B cell (primary cell): ENCODE data around the gene HABP2. TPM values are rescaled to one million over a fixed set of nuclear protein-coding genes. Genes with fewer than 3 reads are reported as not detected.

Source experiments
- ATAC-seq: fragments of 200-7000 bp; cut with Tn5 transposase; one replicate; pipeline ENCODE4 v1.10.0; 2021; ENCODE audit warnings: low read depth, mild to moderate bottlenecking, moderate number of reproducible peaks, moderate library complexity
- CTCF ChIA-PET: fragments of 350-600 bp; sonication (Branson Sonifier 250); formaldehyde crosslinking; loops from one replicate; lab custom pipeline; 2021; ENCODE audit warnings: antibody characterized with exemption, inconsistent platforms; lab: Charles Lee
- POLR2A ChIA-PET: fragments of 350-600 bp; sonication (Branson Sonifier 250); formaldehyde crosslinking; loops from one replicate; lab custom pipeline; 2021; ENCODE audit warnings: antibody characterized with exemption; lab: Charles Lee
- DNase-seq: peaks from one replicate; pipeline ENCODE4 v3.0.0; 2013
- H2AFZ ChIP-seq: 2 replicates; pipeline ENCODE4 v1.6.1; 2012; ENCODE audit warnings: mild to moderate bottlenecking, low read depth, low read length; ENCODE audit not compliant: insufficient read depth, poor library complexity, severe bottlenecking
- H3K27ac ChIP-seq, 2 donors: 1 replicate in 1 of 2; 2 replicates in 1 of 2; pipeline ENCODE4 v1.5.1; 2012 to 2013; ENCODE audit warnings: low read length in 2 of 2, mild to moderate bottlenecking in 2 of 2, moderate library complexity in 1 of 2
- H3K27me3 ChIP-seq, 4 experiments: fragments of 200-600 bp in 1 of 4; sonication (generic) in 1 of 4; replicated peaks in 1 of 4; 1 replicate in 2 of 4; 2 replicates in 2 of 4; pipeline versions ENCODE4 v1.6.1 to v1.7.0; 2013 to 2016; ENCODE audit warnings: low read length in 3 of 4, mild to moderate bottlenecking in 2 of 4, mixed read lengths in 1 of 4, moderate library complexity in 1 of 4; ENCODE audit not compliant: insufficient read depth in 4 of 4, control insufficient read depth in 3 of 4; ENCODE audit errors: control extremely low read depth in 1 of 4
- H3K36me3 ChIP-seq, 2 experiments: replicated peaks in 1 of 2; 1 replicate in 1 of 2; 2 replicates in 1 of 2; pipeline versions ENCODE4 v1.6.1 to v1.7.1; 2013; ENCODE audit warnings: low read length in 1 of 2; ENCODE audit not compliant: insufficient read depth in 2 of 2, control insufficient read depth in 1 of 2; ENCODE audit errors: control extremely low read depth in 1 of 2, extremely low read depth in 1 of 2
- H3K4me1 ChIP-seq, 2 donors: fragments of 200-600 bp in 1 of 2; sonication (generic) in 1 of 2; 1 replicate in 1 of 2; 2 replicates in 1 of 2; pipeline versions ENCODE4 v1.5.1 to v1.6.1; 2013 to 2017; ENCODE audit warnings: low read length in 2 of 2; ENCODE audit not compliant: control insufficient read depth in 2 of 2, insufficient read depth in 2 of 2
- H3K4me2 ChIP-seq: replicated peaks from 2 replicates; pipeline ENCODE3; 2012; ENCODE audit warnings: mild to moderate bottlenecking, low read depth, low read length; ENCODE audit not compliant: poor library complexity, severe bottlenecking
- H3K4me3 ChIP-seq, 5 experiments: fragments of 200-600 bp in 1 of 5; sonication (generic) in 1 of 5; 1 replicate in 3 of 5; 2 replicates in 2 of 5; pipeline versions ENCODE4 v1.5.1 to v1.7.0; 2011 to 2016; ENCODE audit warnings: low read length in 4 of 5, mild to moderate bottlenecking in 4 of 5, low read depth in 2 of 5, control low read depth in 1 of 5, moderate library complexity in 1 of 5; ENCODE audit not compliant: insufficient read depth in 1 of 5; ENCODE audit errors: control extremely low read depth in 1 of 5, extremely low read depth in 1 of 5
- H3K79me2 ChIP-seq: fragments of 200-600 bp; sonication (generic); one replicate; pipeline ENCODE4 v1.6.0; 2016; ENCODE audit warnings: low read length; ENCODE audit not compliant: control insufficient read depth, insufficient read depth
- H3K9ac ChIP-seq: fragments of 200-600 bp; sonication (generic); 2 replicates; pipeline ENCODE4 v1.6.1; 2017; ENCODE audit warnings: mild to moderate bottlenecking, low read length, moderate library complexity
- H3K9me3 ChIP-seq, 3 donors: one replicate each; pipeline versions ENCODE4 v1.6.1 to v1.7.1; 2013; ENCODE audit warnings: low read length in 2 of 3; ENCODE audit not compliant: control insufficient read depth in 2 of 3, insufficient read depth in 1 of 3; ENCODE audit errors: control extremely low read depth in 1 of 3
- H4K20me1 ChIP-seq: 2 replicates; pipeline ENCODE4 v1.6.0; 2012; ENCODE audit warnings: mild to moderate bottlenecking, low read length; ENCODE audit not compliant: insufficient read depth, control insufficient read depth, poor library complexity, severe bottlenecking
- H3K27ac Mint-ChIP-seq: one replicate; pipeline ENCODE4 v1.8.0; 2021; ENCODE audit warnings: mixed read lengths
- H3K27me3 Mint-ChIP-seq: one replicate; pipeline ENCODE4 v1.8.0; 2021; ENCODE audit warnings: mixed read lengths
- H3K4me1 Mint-ChIP-seq: one replicate; pipeline ENCODE4 v1.8.0; 2021; ENCODE audit warnings: mixed read lengths
- H3K4me3 Mint-ChIP-seq: one replicate; pipeline ENCODE4 v1.8.0; 2021; ENCODE audit warnings: mixed read lengths
- H3K9me3 Mint-ChIP-seq: one replicate; pipeline ENCODE4 v1.8.0; 2022; ENCODE audit warnings: mixed read lengths; ENCODE audit not compliant: insufficient read depth
- EZH2 ChIP-seq: IDR thresholded peaks from 2 replicates; pipeline ENCODE4 v1.6.1; 2012; ENCODE audit warnings: borderline replicate concordance, low read depth, mild to moderate bottlenecking, moderate library complexity, low read length; ENCODE audit not compliant: insufficient read depth, poor library complexity, severe bottlenecking
- WGBS: methylation state at CpG from one replicate; pipeline ENCODE4 v1.1.5; 2013; ENCODE audit warnings: missing lambda C conversion rate; ENCODE audit not compliant: insufficient coverage; 5-methylcytosine and 5-hydroxymethylcytosine counted together
- intact Hi-C: fragments of 100-400 bp; cut with micrococcal nuclease; formaldehyde crosslinking; loops from one replicate; pipeline ENCODE4 v1.10.0; 2022
- polyA plus RNA-seq: library from polyadenylated mRNA; depleted of rRNA; stranded (reverse); fragments of >200 nt; gene quantifications from 2 replicates; pipeline ENCODE4 v1.2.3, GENCODE V29; 2012
- total RNA-seq, 2 donors: library from RNA; stranded (reverse); fragments of 120-200 nt in 1 of 2; gene quantifications; 1 replicate in 1 of 2; 2 replicates in 1 of 2; pipeline versions ENCODE4 v1.2.3 to v1.2.4, GENCODE V29; 2013 to 2022
- TF ChIP-seq, protein P1 (sequence below): fragments of 200-600 bp; IDR thresholded peaks from one replicate; pipeline ENCODE4 v1.8.0; 2022; ENCODE audit warnings: antibody characterized with exemption, mild to moderate bottlenecking

The HABP2 gene
- total and polyA plus RNA-seq, 2 donors (not counting 1 experiment from before 2014, with no cell fraction given), result not detected

DNA sequence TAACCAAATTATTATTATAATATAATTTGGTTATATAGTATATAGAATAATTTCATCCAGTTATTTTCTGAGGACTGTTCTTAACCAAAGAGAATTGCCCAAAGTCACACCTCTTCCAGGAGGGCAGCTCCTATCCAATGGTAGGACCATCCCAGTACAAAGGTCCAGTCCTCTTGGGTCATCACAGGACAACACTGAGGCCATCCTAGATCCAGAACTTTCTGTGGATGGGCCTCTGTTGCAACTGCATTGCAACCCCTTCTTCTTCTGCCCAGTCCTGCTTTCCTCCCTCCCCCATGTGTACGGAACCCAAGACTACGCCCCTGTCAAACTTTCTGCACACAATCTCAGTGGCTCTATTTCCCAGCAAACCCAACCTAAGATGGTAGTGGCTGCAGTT is 5.4 kb upstream of the HABP2 start:
- Histone ChIP-seq H3K4me3 (no peak overlapping the region), H3K27me3 (no peaks in the 10 kb centered on the region), H3K4me2 (no peak overlapping the region), H2AFZ (no peak overlapping the region), H3K4me1 (no peaks in the 10 kb centered on the region), H4K20me1 (no peaks in the 10 kb centered on the region), H3K79me2 (no peaks in the 10 kb centered on the region), H3K9me3 (no peaks in the 10 kb centered on the region), H3K9ac (no peak overlapping the region), H3K27ac (no peak overlapping the region), H3K36me3 (no peaks in the 10 kb centered on the region)
- ChIA-PET CTCF (interaction anchor here (2.0 kb wide), 1 partner anchor 16 kb away, joined by 9 read pairs; no protein-coding TSS in a partner anchor), POLR2A (no interaction called here)
- WGBS, result no CpG with 5 or more reads among the region's 2 CpGs
- DNase-seq (no peak), ATAC-seq (no peak)
- Mint-ChIP-seq H3K4me3 (no peak overlapping the region), H3K27me3 (peaks cover 10% of the 10 kb centered on the region), H3K27ac (no peak overlapping the region), H3K4me1 (no peaks in the 10 kb centered on the region), H3K9me3 (no peaks in the 10 kb centered on the region)
- intact Hi-C loops, result no loop called here
- no peak for TF ChIP-seq EZH2
- TF ChIP-seq, protein P1, sequence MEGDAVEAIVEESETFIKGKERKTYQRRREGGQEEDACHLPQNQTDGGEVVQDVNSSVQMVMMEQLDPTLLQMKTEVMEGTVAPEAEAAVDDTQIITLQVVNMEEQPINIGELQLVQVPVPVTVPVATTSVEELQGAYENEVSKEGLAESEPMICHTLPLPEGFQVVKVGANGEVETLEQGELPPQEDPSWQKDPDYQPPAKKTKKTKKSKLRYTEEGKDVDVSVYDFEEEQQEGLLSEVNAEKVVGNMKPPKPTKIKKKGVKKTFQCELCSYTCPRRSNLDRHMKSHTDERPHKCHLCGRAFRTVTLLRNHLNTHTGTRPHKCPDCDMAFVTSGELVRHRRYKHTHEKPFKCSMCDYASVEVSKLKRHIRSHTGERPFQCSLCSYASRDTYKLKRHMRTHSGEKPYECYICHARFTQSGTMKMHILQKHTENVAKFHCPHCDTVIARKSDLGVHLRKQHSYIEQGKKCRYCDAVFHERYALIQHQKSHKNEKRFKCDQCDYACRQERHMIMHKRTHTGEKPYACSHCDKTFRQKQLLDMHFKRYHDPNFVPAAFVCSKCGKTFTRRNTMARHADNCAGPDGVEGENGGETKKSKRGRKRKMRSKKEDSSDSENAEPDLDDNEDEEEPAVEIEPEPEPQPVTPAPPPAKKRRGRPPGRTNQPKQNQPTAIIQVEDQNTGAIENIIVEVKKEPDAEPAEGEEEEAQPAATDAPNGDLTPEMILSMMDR, result no peak

DNA sequence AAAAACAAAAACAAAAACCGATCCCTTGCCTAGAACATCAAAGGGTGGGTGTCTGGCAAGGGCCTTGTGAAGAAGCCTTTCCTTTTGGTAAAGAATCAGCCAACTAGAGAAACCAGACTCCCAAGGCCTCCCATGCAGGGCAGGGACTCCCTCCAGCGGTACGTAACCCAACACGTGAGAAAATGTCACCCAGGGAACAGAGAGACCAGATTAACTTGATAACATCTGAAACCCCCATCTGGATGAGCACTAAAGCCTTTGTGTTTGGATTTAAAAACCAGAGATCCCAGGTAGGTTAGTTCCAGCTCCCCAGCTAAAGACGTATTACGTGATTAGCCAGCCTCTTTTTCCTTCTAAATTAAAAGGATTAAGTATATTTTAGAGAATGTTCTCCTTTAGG is 3.0 kb upstream of the HABP2 start:
- peaks cover 6% of the 10 kb centered on the region for H3K27me3 Mint-ChIP-seq
- CTCF ChIA-PET, result no interaction called here
- Histone ChIP-seq H3K27me3 (no peaks in the 10 kb centered on the region), H3K4me2 (no peak overlapping the region), H4K20me1 (no peaks in the 10 kb centered on the region), H3K9me3 (no peaks in the 10 kb centered on the region), H3K36me3 (no peaks in the 10 kb centered on the region), H3K4me3 (no peak overlapping the region), H3K27ac (no peak overlapping the region), H3K79me2 (no peaks in the 10 kb centered on the region), H3K4me1 (no peaks in the 10 kb centered on the region), H2AFZ (no peak overlapping the region), H3K9ac (no peak overlapping the region)
- intact Hi-C loops, result no loop called here
- no peak overlapping the region for H3K27ac Mint-ChIP-seq
- 100% methylated on average over 3 of the region's 6 CpGs for WGBS
- no peak for TF ChIP-seq EZH2
- TF ChIP-seq, protein P1, result no peak
- DNase-seq, result no peak
- no peaks in the 10 kb centered on the region for H3K4me1 Mint-ChIP-seq
- no peak overlapping the region for H3K4me3 Mint-ChIP-seq
- H3K9me3 Mint-ChIP-seq, result no peaks in the 10 kb centered on the region
- ATAC-seq, result no peak
- POLR2A ChIA-PET, result no interaction called here
